Stimulated activated CD8-positive, alpha-beta memory T cell treated with anti-CD3 and anti-CD28 coated beads, Interleukin-7, amount 100 ng/mL, for 24 hours (primary cell): ENCODE measurements around the gene ZNF460.

ENCODE experiments used
- DNase-seq: peaks from one replicate; pipeline ENCODE4 v3.0.0-alpha.2; 2020; ENCODE audit warnings: low read depth

Gene ZNF460

DNA sequence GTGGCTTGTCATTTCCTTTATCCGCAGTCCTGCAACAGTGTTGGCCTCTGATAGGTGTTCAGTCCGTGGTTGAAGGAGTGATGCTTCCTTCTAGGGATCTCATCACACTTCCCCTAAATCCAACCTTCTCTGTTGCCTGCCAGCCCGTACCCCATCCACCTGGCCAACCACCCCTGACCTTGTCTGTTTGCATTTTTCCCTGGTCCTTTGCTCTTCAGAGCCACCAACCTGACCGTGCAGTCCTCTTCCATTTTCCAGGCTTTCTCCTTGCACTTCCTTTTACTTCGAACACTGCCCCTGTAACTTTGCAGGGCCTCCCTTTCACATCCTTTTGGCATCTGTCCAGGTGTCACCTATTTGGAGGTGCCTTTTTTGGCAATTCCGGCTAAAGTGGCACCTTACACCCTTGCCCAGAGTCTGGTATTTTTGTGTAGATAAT, 696 bp downstream of the ZNF460 start:
- DNase-seq: no peak

DNA sequence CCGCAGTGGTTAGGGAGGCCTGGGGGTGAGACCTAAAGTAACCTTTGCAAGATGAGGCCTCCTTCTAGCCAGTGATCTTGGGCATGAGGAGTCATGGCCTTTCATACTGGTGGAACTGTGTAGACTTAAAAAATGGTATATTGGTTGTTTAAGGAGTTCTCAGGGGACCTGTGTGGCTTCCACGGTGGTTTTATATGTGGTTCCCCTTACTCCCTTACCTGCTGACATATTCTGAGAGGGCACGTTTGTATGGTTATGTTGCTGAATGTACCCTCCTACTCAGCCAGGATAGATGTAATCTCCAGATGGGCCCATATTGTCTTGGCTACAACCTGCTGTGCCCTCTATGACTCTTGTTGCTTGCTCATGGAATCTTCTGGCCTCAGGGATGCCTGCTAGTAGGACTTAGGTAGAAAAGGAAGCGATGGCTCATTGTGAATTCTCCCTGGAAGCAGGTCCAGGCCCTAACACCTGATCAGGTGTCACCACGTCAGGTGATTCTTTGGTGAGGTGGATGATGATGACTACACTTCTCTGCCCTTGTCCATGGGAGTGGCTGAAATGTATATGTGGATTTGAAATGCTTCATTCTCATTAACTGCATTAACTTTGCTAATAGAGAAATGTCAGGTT, 1.8 kb downstream of the ZNF460 start:
- DNase-seq: no peak

GRCh38 chr19:57288373-57288772, 8.1 kb downstream of the ZNF460 start:
- DNase-seq: no peak

GRCh38 chr19:57290970-57291369, 10.7 kb downstream of the ZNF460 start:
- no peak for DNase-seq

GRCh38 chr19:57292547-57292946, 12.3 kb downstream of the ZNF460 start:
- DNase-seq: no peak

GRCh38 chr19:57293719-57294118, 13.4 kb downstream of the ZNF460 start:
- DNase-seq: no peak

DNA sequence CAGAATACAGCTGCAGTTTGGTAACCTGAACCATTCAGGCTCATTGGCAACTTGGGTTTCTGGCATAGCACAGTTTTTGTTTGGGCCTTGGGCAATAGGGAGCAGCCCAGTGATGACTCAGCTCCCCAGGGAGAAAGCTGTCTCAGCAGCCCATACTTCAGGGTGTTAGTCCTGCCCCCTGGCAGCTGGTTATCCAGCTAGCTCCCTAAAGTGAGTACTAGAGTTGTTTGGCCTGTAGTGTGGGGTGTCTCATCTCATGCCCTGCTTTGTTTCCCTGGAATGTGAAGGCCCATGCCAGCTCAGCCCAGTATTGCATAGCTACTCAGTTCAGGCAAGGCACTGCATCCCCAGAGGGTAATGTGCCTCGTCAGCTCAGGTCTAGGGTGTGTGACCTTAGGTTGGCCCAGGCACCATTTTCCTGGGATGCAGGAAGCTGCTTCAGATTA, 21.8 kb downstream of the ZNF460 start:
- DNase-seq: no peak

DNA sequence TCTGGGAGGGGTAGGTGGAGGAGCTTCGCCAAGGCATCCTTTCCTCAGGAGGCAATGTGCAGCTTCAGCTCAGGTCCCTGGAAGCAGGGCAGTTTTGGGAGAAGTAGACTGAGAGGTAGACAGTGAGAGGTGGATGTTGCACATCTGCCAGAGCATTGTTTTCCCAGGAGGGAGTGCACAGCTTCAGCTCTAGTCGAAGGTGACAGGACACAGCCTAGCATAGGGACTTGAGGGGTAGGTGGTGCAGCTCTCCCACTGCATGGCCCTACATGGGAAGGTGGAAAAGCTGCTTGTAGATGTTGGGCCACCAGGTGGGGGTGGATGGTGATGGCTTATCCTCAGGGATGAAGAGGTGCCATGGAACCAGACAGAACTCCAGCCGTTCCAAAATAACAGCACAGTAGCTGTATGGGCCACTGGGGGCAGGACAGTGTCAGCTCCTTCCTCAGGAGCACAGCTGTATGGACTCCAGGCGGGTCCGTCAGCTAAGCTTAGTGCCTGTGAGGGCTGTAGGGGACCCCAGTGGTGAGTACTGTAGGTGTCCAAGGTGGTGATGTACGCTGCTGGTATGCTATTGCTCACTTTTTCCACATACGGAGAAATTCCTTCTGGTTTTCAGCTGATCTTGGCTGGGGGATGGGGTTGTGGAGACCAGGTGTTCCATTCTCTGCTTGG, 22.6 kb downstream of the ZNF460 start:
- DNase-seq: no peak

- DNase-seq: no peak
Measured at GRCh38 chr19:57305056-57305455, 24.8 kb downstream of the ZNF460 start.

- no peak for DNase-seq
Measured at GRCh38 chr19:57308514-57308913, 28.2 kb downstream of the ZNF460 start.

GRCh38 chr19:57310792-57311191, 30.5 kb downstream of the ZNF460 start:
- DNase-seq: no peak

- no peak for DNase-seq
Measured at GRCh38 chr19:57314146-57314545, 33.9 kb downstream of the ZNF460 start.

- DNase-seq: no peak
Measured at GRCh38 chr19:57317503-57317902, 37.2 kb downstream of the ZNF460 start.

GRCh38 chr19:57319869-57320179, 39.5 kb downstream of the ZNF460 start:
- no peak for DNase-seq

GRCh38 chr19:57320180-57321084, 40.1 kb downstream of the ZNF460 start, which contains the start of gene ZNF543:
Gene ZNF543 (plus strand): TSS chr19:57320472. CDS start chr19:57320854, 382 bp downstream.
- DNase-seq: peak; percentile 89

- DNase-seq: no peak
Measured at GRCh38 chr19:57321116-57321515, 40.8 kb downstream of the ZNF460 start.

DNA sequence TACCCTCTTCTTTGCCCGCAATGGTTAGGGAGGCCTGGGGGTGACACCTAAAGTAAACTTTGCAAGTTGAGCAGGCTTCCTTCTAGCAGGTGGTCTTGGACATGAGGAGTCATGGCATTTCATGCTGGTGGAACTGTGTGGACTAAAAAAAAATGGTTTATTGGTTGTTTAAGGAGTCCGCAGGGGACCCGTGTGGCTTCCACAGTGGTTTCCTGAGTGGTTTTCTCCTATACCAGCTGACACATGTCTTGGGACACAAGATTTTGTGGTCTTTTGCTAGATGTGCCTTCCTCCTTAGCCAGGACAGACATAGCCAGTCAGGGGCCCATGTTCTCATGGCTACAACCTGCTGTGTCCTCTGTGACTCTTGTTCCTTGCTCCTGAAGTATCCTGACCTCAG, 41.5 kb downstream of the ZNF460 start:
- no peak for DNase-seq

GRCh38 chr19:57324992-57325391, 44.7 kb downstream of the ZNF460 start:
- DNase-seq: no peak

- no peak for DNase-seq
Measured at GRCh38 chr19:57327993-57328392, 47.7 kb downstream of the ZNF460 start.

DNA sequence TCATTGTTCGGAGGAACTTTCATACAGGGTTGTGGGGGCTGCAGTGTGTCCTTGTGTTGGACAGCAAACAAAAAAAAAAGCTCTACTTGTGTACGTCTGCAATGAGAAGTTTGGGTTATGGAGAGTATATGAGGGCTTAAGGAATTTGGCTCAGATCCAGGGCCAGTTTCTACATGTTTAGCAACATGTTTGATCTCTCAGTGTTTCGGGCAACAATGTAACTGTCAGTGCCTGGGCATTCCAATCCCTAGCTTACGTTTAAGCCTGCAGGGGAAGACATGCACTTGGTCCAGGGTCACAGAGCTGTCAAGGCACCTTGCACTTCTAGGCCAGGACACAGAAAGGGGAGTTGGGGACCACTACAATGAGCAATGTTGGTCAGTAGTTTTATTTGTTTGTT, 53.9 kb downstream of the ZNF460 start:
- DNase-seq: no peak

DNA sequence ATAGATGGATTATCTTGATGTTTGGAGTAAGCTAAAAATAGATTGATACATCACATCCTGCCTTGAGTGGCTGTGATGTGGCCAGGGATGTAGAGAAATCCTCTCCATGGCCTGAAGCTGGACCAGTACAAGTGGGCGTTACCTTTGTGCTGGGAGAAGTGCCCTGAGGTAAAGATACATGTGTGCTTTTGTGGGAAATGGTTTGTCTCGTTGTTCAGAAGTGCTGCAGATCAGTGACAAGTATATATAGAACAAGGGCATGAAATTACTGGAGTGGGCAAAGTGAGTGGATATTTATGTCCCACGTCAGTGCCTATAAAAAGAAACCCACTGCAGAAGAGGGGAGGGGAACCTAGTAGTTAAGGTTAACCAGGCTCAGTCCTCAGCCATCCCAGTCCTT, 58.6 kb downstream of the ZNF460 start:
- DNase-seq: no peak

- no peak for DNase-seq
Measured at GRCh38 chr19:57342582-57342981, 62.3 kb downstream of the ZNF460 start.
